Left ventricle myocardium superior (tissue), 1 donor: ENCODE results near the gene CFAP74. TPM values are rescaled to one million over a fixed set of nuclear protein-coding genes. Genes with fewer than 3 reads are reported as not detected.
"Not testable (repeated sequence)": the region's sequence is repeated elsewhere in the genome, so short reads cannot be mapped to it uniquely, and the experiment has no call there.

Experiments used
- ATAC-seq: fragments of 200-7000 bp; cut with Tn5 transposase; one replicate; pipeline ENCODE4 v1.9.1; 2020; ENCODE audit warnings: mild to moderate bottlenecking, moderate library complexity
- DNase-seq: peaks from one replicate; pipeline ENCODE4 v3.0.0-alpha.2; 2020
- intact Hi-C: fragments of 100-400 bp; cut with micrococcal nuclease; formaldehyde crosslinking; loops from one replicate; pipeline ENCODE4 v1.11.0; 2022
- total RNA-seq: library from RNA; stranded (reverse); fragmentation: NEBNext Ultra II Directional; extraction: Animal tissue kit (Norgen Biotek cat#: 25700); gene quantifications from one replicate; pipeline ENCODE4 v1.2.1, GENCODE V29; 2021
- donor health status: DM: no; HTN: yes; CAD: no; lungs with severe emphysema.

Gene CFAP74
- total RNA-seq, 1 donor from 2014 or later = not detected

DNA sequence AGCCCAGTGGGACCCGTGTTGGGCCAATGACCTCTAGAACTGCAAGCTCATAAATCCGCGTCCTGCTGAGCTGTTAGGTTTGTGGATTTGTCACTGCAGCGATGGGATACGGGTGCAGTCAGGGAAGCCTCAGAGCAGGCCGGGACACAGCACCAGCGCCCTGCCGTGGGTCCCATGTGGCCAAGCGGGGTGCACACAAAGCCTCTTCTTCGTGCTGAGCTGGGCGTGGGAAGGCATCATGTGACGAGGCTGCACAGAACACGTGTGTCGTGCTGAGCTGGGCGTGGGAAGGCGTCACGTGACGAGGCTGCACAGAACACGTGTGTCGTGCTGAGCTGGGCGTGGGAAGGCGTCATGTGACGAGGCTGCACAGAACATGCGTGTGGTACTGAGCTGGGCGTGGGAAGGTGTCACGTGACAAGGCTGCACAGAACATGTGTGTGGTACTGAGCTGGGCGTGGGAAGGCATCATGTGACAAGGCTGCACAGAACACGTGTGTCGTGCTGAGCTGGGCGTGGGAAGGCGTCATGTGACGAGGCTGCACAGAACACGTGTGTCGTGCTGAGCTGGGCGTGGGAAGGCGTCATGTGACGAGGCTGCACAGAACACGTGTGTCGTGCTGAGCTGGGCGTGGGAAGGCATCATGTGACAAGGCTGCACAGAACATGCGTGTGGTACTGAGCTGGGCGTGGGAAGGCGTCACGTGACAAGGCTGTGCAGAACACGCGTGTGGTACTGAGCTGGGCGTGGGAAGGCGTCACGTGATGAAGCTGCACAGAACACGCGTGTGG, 24.7 kb downstream of the CFAP74 start:
- intact Hi-C loops, ATAC-seq, DNase-seq: not testable (repeated sequence)

DNA sequence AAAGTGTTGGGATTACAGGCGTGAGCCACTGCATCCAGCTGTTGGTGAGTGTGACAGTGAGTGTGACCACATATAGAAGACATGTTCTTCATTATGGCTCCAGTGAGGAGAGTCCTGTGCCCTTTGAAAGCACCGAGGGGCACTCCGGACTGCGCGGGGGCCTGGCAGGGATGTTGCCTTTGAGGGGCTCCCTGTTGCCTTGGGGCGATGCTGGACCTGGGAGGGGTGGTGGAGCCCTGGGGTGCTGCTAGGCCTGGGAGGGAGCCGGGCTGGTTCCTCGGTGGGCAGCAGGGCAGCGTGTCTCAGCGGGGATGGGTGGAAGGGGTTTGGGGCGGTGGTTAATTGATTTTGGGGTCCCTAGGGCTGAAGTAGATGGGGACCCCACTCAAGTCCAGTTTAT, 25.5 kb downstream of the CFAP74 start:
- ATAC-seq = no peak
- intact Hi-C loops = no loop called here
- DNase-seq = no peak

DNA sequence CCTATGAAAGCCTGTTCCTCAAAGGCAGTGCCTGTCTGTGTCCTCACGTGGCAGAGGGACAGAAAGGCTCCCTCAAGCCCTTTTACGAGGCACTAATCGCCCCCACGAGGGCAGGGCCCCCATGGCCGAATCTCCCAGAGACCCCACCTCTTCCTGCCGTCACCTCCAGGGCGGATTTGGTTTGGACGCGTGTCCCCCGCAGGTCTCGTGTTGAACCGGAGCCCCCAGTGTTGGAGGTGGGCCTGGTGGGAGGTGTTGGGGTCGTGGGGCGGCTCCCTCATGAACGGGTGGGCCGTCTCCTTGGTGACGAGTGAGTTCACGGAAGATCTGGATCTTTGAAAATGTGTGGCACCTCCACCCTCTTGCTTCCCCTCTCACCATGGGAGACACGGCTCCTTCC, 27.6 kb downstream of the CFAP74 start:
- intact Hi-C loops = no loop called here
- ATAC-seq = no peak
- DNase-seq = no peak

DNA sequence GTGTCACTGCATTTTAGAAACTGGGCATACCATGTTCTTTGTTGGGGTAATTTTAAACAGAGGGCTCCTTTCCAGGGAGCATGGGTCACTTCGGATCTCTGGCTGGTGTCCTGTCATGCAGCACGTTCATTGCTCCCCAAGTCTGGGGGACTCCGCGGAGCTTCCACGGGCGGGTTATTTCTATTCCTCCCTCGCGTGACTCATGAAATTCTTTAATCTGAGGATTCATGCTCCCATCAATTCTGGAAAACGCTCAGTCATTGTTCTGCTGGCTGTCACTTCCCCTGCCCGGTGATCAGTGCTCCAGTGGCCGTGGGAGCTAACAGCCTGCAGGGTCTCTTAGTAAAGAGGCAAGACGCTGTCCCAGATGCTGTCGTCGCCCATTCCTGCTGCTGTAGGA, 28.1 kb downstream of the CFAP74 start:
- intact Hi-C loops = no loop called here
- no peak for ATAC-seq
- no peak for DNase-seq

DNA sequence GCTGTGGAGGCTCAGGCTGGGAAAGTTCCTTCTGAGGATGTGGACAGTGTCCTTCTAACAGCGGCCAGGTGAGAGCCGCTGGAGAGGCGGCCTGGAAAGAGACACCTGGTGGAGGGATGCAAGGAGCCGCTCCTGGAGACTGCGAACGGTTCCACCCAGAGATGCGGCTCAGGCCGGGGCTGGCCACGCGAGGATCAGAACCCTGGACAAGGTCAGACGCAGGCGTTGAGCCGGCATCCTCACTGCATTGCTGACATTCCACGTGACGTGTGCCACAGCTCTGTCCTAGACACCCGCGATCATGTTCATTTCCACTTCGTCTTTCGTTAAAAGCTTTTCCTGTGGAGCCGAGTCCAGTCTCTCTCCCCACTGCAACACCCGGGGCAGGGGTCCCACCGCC, 28.8 kb downstream of the CFAP74 start:
- DNase-seq = no peak
- intact Hi-C loops = no loop called here
- no peak for ATAC-seq

DNA sequence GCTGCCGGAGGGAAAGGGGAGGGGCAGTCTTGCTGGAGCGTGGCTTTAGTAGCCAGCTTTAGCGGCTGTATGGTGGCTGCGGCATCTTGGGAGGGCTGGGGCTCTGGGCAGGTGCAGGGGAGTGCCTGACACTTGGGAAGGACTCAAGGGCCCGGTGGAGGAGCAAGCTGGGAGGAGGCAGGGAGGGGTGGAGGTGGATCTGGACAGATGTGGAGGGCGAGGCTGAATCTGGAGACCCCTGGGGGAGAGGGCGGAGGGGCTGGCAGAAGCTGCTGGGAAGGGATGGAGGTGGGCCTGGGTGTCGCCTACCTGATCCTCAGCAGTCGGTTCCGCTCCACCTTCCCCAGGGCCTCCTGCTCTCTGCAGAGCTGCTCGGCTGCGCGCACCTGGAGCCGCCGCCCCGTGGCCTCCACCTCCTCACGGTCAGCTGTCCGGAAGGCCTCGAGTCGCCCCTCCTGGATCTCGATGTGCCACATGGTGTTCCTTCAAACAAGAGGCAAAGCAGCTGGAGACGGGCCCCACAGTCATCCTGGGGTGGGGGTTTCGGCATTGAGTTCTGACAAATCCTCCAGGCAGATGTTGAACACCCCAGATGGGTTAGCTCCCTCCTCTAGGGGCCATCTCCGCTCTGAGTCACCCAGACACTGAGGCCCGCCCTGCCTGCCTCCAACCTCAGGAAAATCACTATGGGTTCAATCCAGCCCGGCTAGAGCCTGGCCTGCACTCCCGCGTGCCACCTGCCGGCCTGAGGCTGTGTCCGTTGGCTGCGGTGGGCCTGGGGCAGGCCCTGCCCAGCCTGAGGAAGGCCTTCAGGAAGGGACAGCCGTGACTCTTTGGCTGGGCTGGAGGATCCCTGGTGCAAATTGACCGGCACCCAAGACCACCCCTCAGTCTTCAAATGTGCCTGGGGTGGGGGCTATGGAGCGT, 29.6 kb downstream of the CFAP74 start:
- ATAC-seq (no peak), DNase-seq (no peak)
- intact Hi-C loops = no loop called here

DNA sequence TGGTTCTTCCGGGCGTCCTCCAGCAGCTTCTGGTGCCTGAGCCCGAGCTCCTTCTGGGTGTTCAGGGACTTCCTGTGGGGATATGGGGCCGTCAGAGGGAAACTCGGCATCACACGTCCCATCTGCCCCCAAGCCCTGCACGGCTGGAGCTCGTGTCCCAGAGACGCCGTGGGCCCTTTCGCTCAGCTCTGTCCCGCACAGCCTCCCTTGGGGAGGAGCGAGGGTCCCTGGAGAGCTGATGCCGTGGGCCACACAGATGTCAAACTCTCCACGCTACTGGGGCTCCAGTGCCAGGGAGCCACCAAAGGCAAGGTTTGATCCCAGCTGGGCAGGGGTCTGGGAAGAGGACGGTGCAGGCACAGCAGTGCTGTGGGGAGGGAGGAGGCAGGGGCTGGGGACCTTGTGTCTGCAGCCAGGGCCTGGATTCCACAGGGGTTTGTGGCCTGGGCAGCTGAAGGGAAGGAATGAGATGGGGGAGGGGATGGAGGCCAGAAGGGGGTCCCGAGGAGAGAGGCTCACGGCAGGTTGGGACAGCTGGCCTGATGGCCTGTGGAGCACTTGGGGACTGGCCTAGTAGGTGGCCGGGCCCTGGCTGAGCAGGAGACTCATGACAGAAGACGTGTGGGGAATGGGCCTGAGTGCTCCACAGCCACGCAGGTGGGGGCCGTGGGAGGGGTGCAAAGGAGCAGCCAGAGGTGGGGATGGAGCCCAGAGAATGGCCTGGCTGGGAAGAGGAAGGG, 30.4 kb downstream of the CFAP74 start:
- ATAC-seq (no peak), DNase-seq (no peak)
- intact Hi-C loops = no loop called here

DNA sequence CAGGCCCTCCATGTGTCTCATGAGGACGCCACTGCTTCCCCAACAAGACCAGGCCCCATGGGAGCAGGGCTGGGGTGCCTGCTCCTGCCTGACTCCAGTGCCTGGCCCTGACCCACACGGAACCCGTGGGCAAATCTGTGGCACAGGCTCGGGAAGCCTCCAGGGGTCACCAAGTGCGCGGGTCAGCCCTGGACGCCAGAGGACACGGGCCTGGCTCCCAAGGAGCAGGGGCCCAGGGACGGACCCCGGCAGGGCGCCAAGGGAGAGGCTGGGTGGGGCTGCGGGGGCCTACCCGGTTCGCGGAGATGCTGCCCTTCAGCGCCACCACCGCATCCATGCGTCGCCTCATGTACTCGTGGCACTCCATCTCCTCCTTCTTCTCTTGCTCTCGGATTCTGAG, 31.9 kb downstream of the CFAP74 start:
- ATAC-seq (no peak), DNase-seq (no peak)
- intact Hi-C loops = no loop called here

DNA sequence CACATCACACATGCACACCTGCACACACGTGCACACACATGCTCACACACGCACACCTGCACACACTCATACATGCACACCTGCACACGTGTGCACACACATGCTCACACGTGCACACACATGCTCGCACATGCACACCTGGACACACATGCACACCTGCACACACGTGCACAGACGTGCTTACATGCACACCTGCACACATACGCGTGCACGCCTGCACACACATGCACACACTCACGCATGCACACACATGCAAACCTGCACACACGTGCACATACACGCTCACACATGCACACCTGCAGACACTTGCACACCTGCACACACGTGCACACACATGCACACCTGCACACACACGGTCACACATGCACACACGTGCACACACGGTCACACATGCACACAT, 32.6 kb downstream of the CFAP74 start:
- DNase-seq (no peak), ATAC-seq (no peak)
- intact Hi-C loops = no loop called here

DNA sequence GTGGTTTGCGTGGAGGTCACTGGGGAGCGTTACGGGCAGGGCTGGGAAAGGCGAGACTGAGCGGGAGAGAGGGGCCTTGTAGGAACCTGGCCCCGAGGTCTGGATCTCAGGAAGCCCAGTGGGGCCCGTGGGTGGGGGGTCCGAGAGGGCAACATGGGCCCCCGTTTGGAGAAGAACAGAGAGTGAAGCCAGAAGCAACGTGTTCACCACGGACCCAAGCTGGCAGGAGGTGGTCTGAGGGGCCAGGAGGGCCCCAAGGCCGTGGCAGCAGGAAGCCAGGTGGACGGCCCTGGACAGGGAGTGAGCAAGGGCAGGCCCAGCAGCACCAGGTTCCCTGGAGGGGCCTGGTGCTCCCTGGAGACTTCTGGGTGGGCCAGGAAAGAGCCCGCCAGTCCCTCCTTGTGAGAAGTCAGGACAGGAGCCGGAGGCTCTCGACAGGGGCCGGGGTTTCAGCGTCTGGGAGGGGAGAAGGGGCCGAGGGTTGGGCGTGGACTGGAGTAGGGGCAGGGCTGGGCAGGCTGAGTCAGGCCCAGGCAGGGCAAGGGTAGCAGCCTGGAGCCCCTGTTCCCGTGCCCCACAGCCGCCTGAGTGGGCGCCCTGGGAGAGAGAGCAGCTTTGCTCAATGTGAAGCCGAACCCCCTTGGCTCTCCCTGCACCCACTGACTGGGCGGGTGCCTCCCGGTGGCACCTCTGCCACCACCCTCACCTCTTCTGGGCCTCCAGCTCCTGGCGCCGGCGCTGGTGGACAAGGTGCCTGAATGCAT, 33.5 kb downstream of the CFAP74 start:
- no peak for DNase-seq
- ATAC-seq = no peak
- intact Hi-C loops = loop anchor here (10.0 kb wide), 1 partner anchor 75 kb away; no protein-coding TSS in a partner anchor

DNA sequence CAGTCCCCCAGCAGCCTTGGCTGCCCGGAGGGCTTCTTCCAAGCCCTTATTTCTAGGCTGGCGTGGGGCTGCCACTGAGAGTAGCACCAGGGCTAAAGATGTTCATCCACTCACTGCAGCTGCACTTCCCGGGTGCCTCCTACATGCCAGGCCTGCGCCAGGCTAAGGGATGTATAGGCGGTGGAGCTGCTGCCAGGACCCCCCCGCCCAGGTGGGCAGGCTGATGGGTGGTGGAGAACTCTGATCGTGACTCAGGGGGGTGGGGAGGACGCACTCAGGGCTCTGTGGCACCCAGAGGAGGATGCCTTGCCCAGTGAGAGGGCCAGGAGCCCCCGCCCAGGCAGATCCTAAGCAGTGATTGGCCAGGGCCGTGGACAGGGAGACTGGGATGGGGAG, 34.1 kb downstream of the CFAP74 start:
- DNase-seq (no peak), ATAC-seq (no peak)
- intact Hi-C loops = loop anchor here (10.0 kb wide), 1 partner anchor 75 kb away; no protein-coding TSS in a partner anchor

DNA sequence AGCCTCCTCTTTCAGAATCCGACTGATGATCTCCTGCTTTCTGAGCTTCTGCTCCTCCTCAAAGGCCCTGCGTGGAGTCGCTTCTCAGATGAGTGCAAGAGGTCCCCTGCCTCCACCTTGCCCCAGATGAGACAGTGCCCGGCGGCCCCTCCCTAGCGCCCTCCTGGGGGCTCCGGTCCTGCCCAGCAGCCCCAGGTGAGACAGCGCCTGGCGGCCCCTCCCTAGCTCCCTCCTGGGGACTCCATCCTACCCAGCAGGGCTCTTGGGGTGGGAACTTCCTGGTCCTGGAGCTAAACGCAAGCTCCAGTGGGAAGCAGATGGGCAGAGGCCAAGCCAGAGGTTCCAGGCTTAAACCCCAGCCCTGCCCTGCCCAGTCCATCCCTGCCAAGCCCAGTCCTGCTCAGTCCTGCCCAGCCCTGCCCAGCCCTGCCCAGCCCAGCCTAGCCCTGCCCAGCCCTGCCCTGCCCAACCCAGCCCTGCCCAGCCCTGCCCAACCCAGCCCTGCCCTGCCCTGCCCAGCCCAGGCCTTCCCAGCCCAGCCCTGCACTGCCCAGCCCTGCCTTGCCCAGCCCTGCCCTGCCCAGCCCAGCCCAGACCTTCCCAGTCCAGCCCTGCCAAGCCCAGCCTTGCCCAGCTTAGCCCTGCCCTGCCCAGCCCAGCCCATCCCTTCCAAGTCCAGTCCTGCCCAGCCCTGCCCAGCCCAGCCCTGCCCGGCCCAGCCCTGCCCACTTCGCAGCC, 34.6 kb downstream of the CFAP74 start:
- DNase-seq (no peak), ATAC-seq (peak; percentile 21)

DNA sequence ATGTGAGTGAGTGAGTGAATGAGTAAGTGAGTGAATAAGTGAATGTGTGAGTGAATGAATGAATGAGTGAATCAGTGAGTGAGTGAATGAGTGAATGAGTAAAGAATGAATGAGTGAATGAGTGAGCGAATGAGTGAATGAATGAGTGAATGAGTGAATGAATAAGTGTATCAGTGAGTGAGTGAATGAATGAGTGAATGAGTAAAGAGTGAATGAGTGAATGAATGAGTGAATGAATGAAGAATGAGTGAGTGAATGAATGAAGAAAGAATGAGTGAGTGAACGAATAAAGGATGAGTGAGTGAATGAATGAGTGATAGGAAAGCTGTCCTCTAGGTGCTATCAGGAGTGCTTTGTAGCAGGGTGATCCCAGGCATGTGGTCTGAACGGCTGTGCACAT, 35.7 kb downstream of the CFAP74 start:
- intact Hi-C loops = loop anchor here (10.0 kb wide), 1 partner anchor 77 kb away; no protein-coding TSS in a partner anchor

More for the DNA sequence above, 34.6 kb downstream of the CFAP74 start:
- intact Hi-C loops = loop anchor here (10.0 kb wide), 1 partner anchor 76 kb away; no protein-coding TSS in a partner anchor

DNA sequence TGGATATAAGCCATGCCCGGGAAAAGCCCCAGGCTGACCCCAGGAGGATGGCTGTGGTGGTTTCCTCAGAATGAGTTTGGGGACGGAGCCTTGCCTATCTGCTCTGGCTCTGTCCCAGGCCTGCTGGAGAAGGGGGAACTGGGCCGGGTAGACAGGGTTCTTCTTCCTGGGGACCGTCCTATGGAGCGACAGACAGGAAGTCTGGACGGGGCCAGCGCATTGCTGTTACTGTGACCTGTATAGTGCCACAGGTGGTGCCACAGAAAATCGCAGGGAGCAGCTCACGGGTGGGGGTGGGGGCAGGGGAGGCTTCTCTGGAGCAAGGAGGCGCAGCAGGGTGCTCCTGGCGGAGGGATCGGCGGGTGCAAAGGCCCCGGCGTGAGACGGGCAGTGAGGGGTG, 36.4 kb downstream of the CFAP74 start:
- no peak for ATAC-seq
- intact Hi-C loops = loop anchor here (10.0 kb wide), 1 partner anchor 78 kb away; no protein-coding TSS in a partner anchor
- no peak for DNase-seq

More for the DNA sequence above, 35.7 kb downstream of the CFAP74 start:
- ATAC-seq (no peak), DNase-seq (no peak)

DNA sequence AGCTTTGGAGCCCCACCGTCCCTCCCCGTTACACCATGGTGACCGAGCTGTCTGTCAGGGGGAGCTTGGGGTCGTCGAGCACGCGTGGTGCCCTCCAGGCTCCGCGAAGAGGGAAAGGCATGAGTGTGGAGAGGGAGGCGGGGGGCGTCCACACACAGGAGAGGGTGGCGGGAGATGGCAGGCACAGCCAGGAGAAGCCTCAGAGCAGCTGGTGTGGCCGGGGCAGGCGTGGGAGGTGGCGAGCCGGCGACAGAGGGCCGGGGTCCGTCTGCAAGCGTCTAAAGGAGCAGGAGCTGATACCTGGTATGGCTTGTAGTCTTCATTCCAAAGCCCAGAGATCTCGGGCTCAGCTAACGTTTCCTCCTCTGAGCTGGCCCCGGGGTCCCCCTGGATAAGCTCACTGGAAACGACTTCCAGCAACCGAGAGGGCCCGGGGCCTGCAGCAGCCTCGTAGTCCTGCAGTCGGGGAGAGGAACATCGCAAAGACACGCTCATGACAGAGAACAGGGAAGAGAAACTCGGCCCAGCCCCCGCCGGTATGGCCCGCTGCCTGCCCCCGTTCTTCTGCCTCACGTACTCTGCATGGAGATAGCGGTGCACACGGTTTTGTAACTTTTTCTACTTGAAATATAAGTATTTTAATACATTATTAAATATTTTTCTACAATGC, 37.4 kb downstream of the CFAP74 start:
- ATAC-seq (no peak), DNase-seq (no peak)
- intact Hi-C loops = loop anchor here (10.0 kb wide), 1 partner anchor 79 kb away; no protein-coding TSS in a partner anchor

DNA sequence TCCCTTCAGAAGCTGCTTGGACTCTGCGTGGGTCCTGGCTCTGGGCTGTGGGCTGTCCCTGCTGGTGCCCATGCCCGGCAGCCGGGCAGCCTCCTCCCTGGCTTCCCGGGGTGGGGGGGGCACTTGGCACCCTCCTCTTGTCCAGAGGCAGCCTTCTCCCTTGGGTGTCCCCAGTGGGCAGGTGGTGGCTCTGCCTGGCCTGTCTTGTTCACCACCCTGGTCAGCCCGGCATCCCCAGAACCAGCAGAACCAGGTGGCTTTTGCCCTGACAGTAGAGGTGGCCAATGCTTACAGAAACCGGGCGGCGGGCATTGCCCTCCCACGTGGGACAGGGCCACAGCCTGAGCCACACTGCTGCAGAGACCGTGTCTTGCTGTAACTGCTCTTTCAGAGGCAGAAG, 38.0 kb downstream of the CFAP74 start:
- no peak for DNase-seq
- ATAC-seq = no peak
- intact Hi-C loops = loop anchor here (10.0 kb wide), 1 partner anchor 79 kb away; no protein-coding TSS in a partner anchor

DNA sequence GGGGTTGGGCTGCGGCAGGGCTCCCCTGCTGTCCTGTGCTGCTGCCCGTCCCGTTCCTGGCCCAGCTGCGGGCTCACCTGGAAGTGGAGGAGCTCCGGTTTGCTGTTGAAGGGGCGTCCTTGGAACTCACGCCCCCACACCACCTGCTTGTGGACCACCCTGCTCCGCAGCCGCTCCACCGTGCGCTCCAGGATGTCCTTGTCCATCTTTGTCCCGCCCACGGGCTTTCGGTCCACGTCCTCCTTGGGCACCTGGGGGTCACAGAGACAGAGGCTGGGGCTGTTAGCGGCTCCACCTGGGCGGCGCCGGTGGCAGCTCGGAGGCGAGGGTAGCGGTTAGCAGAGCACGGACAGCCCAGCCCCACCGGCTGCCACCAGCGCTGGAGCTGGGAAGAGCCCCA, 38.8 kb downstream of the CFAP74 start:
- intact Hi-C loops = loop anchor here (10.0 kb wide), 1 partner anchor 80 kb away; no protein-coding TSS in a partner anchor
- no peak for ATAC-seq
- no peak for DNase-seq
